Choroid plexus epithelial cell (primary cell): Measurements from ENCODE around the gene NRXN3.

ENCODE experiments used
- DNase-seq: peaks from one replicate; pipeline ENCODE4 v3.0.0-alpha.2; 2010; ENCODE audit warnings: low read depth
- H3K4me3 ChIP-seq: 2 replicates; pipeline ENCODE4 v1.5.1; 2011; ENCODE audit warnings: low read depth, mild to moderate bottlenecking, control low read depth, low read length, moderate library complexity
- CTCF ChIP-seq: conservative IDR thresholded peaks from 2 replicates; pipeline ENCODE4 v1.5.1; 2011; ENCODE audit warnings: low read depth, mild to moderate bottlenecking, control low read depth, inconsistent platforms, low read length, moderate library complexity

The NRXN3 gene

GRCh38 chr14:79043194-79043889 is 873.2 kb downstream of the NRXN3 start:
- TF ChIP-seq CTCF = no peak
- no peak overlapping the region for H3K4me3 ChIP-seq
- DNase-seq = no peak

- H3K4me3 ChIP-seq = no peak overlapping the region
- peak; percentile 72 for DNase-seq
These were observed 874.9 kb downstream of the NRXN3 start for GRCh38 chr14:79044894-79045624.

GRCh38 chr14:79050787-79051727 is 880.9 kb downstream of the NRXN3 start:
- no peak overlapping the region for H3K4me3 ChIP-seq
- TF ChIP-seq CTCF = no peak
- DNase-seq = no peak

More at GRCh38 chr14:79044894-79045624, 874.9 kb downstream of the NRXN3 start:
- no peak for TF ChIP-seq CTCF

- no peak for DNase-seq
- no peak for TF ChIP-seq CTCF
- no peak overlapping the region for H3K4me3 ChIP-seq
These were observed 881.6 kb downstream of the NRXN3 start for GRCh38 chr14:79051742-79052141.

- DNase-seq = peak; percentile 88
- H3K4me3 ChIP-seq = no peak overlapping the region
- no peak for TF ChIP-seq CTCF
These were observed 886.7 kb downstream of the NRXN3 start for GRCh38 chr14:79056879-79057278.

- no peak for TF ChIP-seq CTCF
- peak; percentile 20 for DNase-seq
- no peak overlapping the region for H3K4me3 ChIP-seq
These were observed 887.2 kb downstream of the NRXN3 start for GRCh38 chr14:79057333-79057732.
